ENCODE results near the gene SAP30BP.

The SAP30BP gene

DNA sequence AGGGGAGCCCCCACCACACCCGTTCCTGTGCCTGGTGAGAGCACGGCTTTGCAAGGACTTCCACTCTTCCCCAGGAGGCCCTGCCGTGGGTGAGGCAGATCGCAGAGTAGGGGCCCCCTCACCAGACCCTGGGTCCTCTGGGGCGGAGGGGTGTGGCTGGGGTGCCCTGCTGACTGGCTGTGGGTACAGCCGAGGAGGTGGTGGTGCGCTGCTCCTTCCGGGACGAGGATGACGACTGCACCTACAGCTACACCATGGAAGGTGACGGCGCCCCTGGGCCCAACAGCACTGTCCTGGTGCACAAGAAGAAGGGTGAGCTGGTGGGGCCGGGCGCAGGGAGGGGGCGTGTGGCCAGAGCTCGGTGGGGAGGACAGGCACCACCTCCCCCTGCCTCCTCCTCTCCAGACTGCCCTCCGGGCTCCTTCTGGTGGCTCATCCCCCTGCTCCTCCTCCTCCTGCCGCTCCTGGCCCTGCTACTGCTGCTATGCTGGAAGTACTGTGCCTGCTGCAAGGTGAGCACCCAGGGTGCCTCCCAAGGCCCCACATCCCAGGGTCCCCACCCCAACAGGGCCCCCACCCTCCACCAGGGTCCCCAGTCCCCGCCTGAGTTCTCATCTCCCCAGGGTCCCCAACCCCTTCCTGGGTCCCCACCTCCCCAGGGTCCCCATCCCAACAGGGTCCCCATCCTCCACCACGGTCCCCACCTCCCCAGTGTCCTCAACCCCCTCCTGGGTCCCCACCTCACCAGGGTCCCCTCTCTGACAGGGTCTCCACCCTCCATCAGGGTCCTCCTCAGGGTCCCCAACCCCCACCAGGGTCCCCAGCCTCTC is 70.2 kb downstream of the SAP30BP start:
- H3K4me1 Mint-ChIP-seq, result no peaks in the 10 kb centered on the region
- no peaks in the 10 kb centered on the region for H3K9me3 Mint-ChIP-seq
- no peak for DNase-seq
- no peak overlapping the region for H3K4me3 Mint-ChIP-seq
- H3K27me3 Mint-ChIP-seq (ENCODE audit: low read depth, poor library complexity), result peaks cover 12% of the 10 kb centered on the region
- H3K27ac Mint-ChIP-seq, result no peak overlapping the region
- TF ChIP-seq, protein P1, sequence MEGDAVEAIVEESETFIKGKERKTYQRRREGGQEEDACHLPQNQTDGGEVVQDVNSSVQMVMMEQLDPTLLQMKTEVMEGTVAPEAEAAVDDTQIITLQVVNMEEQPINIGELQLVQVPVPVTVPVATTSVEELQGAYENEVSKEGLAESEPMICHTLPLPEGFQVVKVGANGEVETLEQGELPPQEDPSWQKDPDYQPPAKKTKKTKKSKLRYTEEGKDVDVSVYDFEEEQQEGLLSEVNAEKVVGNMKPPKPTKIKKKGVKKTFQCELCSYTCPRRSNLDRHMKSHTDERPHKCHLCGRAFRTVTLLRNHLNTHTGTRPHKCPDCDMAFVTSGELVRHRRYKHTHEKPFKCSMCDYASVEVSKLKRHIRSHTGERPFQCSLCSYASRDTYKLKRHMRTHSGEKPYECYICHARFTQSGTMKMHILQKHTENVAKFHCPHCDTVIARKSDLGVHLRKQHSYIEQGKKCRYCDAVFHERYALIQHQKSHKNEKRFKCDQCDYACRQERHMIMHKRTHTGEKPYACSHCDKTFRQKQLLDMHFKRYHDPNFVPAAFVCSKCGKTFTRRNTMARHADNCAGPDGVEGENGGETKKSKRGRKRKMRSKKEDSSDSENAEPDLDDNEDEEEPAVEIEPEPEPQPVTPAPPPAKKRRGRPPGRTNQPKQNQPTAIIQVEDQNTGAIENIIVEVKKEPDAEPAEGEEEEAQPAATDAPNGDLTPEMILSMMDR (IDR thresholded peaks at IDR 0.05), result no peak
- H3K36me3 Mint-ChIP-seq (ENCODE audit: low read depth), result no peaks in the 10 kb centered on the region

GRCh38 chr17:75738218-75738802 is 71.2 kb downstream of the SAP30BP start:
- peak overlapping the region; percentile 30 for H3K27ac Mint-ChIP-seq
- peaks cover 12% of the 10 kb centered on the region for H3K27me3 Mint-ChIP-seq (ENCODE audit: low read depth, poor library complexity)
- H3K36me3 Mint-ChIP-seq (ENCODE audit: low read depth), result no peaks in the 10 kb centered on the region
- H3K4me1 Mint-ChIP-seq, result no peaks in the 10 kb centered on the region
- no peak for DNase-seq
- no peak overlapping the region for H3K4me3 Mint-ChIP-seq
- TF ChIP-seq, protein P1 (IDR thresholded peaks at IDR 0.05), result no peak
- no peaks in the 10 kb centered on the region for H3K9me3 Mint-ChIP-seq

DNA sequence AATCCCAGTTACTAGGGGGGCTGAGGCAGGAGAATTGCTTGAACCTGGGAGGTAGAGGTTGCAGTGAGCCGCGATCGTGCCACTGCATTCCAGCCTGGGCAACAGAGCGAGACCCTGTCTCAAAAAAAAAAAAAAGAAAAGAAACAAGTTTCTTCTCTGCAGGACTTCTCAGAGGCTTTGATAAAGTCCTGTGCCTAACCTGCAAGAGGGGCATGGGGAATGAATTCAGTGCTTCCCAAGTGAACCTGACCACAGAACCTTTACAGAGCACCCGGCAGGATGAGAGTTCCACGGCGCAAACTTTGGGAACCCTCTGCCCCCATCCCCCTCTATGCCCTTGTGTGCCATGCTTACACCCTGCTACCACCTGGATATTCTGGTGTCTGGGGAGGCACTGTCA is 72.0 kb downstream of the SAP30BP start:
- H3K36me3 Mint-ChIP-seq (ENCODE audit: low read depth), result no peaks in the 10 kb centered on the region
- TF ChIP-seq, protein P1 (IDR thresholded peaks at IDR 0.05), result no peak
- H3K9me3 Mint-ChIP-seq, result no peaks in the 10 kb centered on the region
- no peaks in the 10 kb centered on the region for H3K4me1 Mint-ChIP-seq
- peaks cover 12% of the 10 kb centered on the region for H3K27me3 Mint-ChIP-seq (ENCODE audit: low read depth, poor library complexity)
- no peak overlapping the region for H3K4me3 Mint-ChIP-seq
- no peak for DNase-seq
- H3K27ac Mint-ChIP-seq, result no peak overlapping the region

GRCh38 chr17:75739801-75740200 is 72.7 kb downstream of the SAP30BP start:
- no peaks in the 10 kb centered on the region for H3K36me3 Mint-ChIP-seq (ENCODE audit: low read depth)
- H3K4me3 Mint-ChIP-seq, result no peak overlapping the region
- DNase-seq, result no peak
- TF ChIP-seq, protein P1 (IDR thresholded peaks at IDR 0.05), result no peak
- no peaks in the 10 kb centered on the region for H3K9me3 Mint-ChIP-seq
- H3K27ac Mint-ChIP-seq, result no peak overlapping the region
- peaks cover 12% of the 10 kb centered on the region for H3K27me3 Mint-ChIP-seq (ENCODE audit: low read depth, poor library complexity)
- H3K4me1 Mint-ChIP-seq, result no peaks in the 10 kb centered on the region

GRCh38 chr17:75740215-75740614 is 73.1 kb downstream of the SAP30BP start:
- Mint-ChIP-seq H3K9me3 (no peaks in the 10 kb centered on the region), H3K27ac (no peak overlapping the region), H3K27me3 (ENCODE audit: low read depth, poor library complexity) (peaks cover 12% of the 10 kb centered on the region), H3K4me1 (no peaks in the 10 kb centered on the region), H3K36me3 (ENCODE audit: low read depth) (no peaks in the 10 kb centered on the region), H3K4me3 (no peak overlapping the region)
- DNase-seq, result no peak
- TF ChIP-seq, protein P1 (IDR thresholded peaks at IDR 0.05), result no peak

Data from nephron progenitor cell (in vitro differentiated cells).